Trophoblast cell (in vitro differentiated cells and primary cell): ENCODE data around the gene MDFIC2.
A peak's percentile ranks its signal among the peaks of the same experiment; 100 is the strongest.
"Not testable (repeated sequence)": the region's sequence is repeated elsewhere in the genome, so short reads cannot be mapped to it uniquely, and the experiment has no call there.

Experiments used
- DNase-seq, 2 donors: peaks; one replicate each; pipeline ENCODE4 v3.0.0-alpha.2; 2016
- H2AFZ ChIP-seq: 2 replicates; pipeline ENCODE4 v1.6.1; 2013; ENCODE audit warnings: low read length, moderate library complexity, mild to moderate bottlenecking; ENCODE audit not compliant: insufficient read depth, poor library complexity
- H2AK5ac ChIP-seq: 2 replicates; pipeline ENCODE4 v1.6.1; 2013; ENCODE audit warnings: mild to moderate bottlenecking, low read length
- H2BK120ac ChIP-seq: 2 replicates; pipeline ENCODE4 v1.6.1; 2013; ENCODE audit warnings: low read length, mild to moderate bottlenecking, moderate library complexity; ENCODE audit not compliant: insufficient read depth, poor library complexity
- H2BK12ac ChIP-seq: 2 replicates; pipeline ENCODE4 v1.6.1; 2013; ENCODE audit warnings: mild to moderate bottlenecking, low read length, moderate library complexity
- H2BK5ac ChIP-seq: 2 replicates; pipeline ENCODE4 v1.6.1; 2013; ENCODE audit warnings: low read length, low read depth, moderate library complexity, mild to moderate bottlenecking; ENCODE audit not compliant: poor library complexity
- H3K14ac ChIP-seq: 2 replicates; pipeline ENCODE4 v1.6.1; 2013; ENCODE audit warnings: mild to moderate bottlenecking, low read length
- H3K18ac ChIP-seq: 2 replicates; pipeline ENCODE4 v1.6.1; 2013; ENCODE audit warnings: mild to moderate bottlenecking, low read length
- H3K23ac ChIP-seq: 2 replicates; pipeline ENCODE4 v1.6.1; 2013; ENCODE audit warnings: low read length
- H3K27ac ChIP-seq: 2 replicates; pipeline ENCODE4 v1.5.1; 2013; ENCODE audit warnings: low read depth, mild to moderate bottlenecking, inconsistent platforms, low read length, moderate library complexity
- H3K27me3 ChIP-seq: 2 replicates; pipeline ENCODE4 v1.6.1; 2013; ENCODE audit warnings: inconsistent platforms, mild to moderate bottlenecking, low read length, moderate library complexity; ENCODE audit not compliant: insufficient read depth
- H3K36me3 ChIP-seq, 2 experiments: 1 replicate in 1 of 2; 2 replicates in 1 of 2; pipeline ENCODE4 v1.6.1; 2013; ENCODE audit warnings: low read length in 2 of 2, mild to moderate bottlenecking in 2 of 2, moderate library complexity in 1 of 2; ENCODE audit not compliant: insufficient read depth in 2 of 2, control insufficient read depth in 1 of 2
- H3K4ac ChIP-seq: 2 replicates; pipeline ENCODE4 v1.6.1; 2013; ENCODE audit warnings: low read depth, mild to moderate bottlenecking, low read length, moderate library complexity
- H3K4me1 ChIP-seq, 2 experiments: 1 replicate in 1 of 2; 2 replicates in 1 of 2; pipeline ENCODE4 v1.6.1; 2013; ENCODE audit warnings: low read length in 2 of 2, mild to moderate bottlenecking in 2 of 2, moderate library complexity in 1 of 2; ENCODE audit not compliant: insufficient read depth in 2 of 2, control insufficient read depth in 1 of 2
- H3K4me2 ChIP-seq: 2 replicates; pipeline ENCODE4 v1.6.1; 2013; ENCODE audit warnings: inconsistent platforms, mild to moderate bottlenecking, low read length, moderate library complexity
- H3K4me3 ChIP-seq: 2 replicates; pipeline ENCODE4 v1.5.1; 2013; ENCODE audit warnings: mild to moderate bottlenecking, low read depth, low read length, inconsistent platforms
- H3K79me1 ChIP-seq: one replicate; pipeline ENCODE4 v1.6.1; 2013; ENCODE audit warnings: low read length
- H3K79me2 ChIP-seq: 2 replicates; pipeline ENCODE4 v1.6.1; 2013; ENCODE audit warnings: low read length, mild to moderate bottlenecking; ENCODE audit not compliant: control insufficient read depth, insufficient read depth, poor library complexity
- H3K9ac ChIP-seq: 2 replicates; pipeline ENCODE4 v1.6.1; 2013; ENCODE audit warnings: mild to moderate bottlenecking, low read length
- H3K9me3 ChIP-seq: 2 replicates; pipeline ENCODE4 v1.6.1; 2013; ENCODE audit warnings: low read depth, mild to moderate bottlenecking, control low read depth, inconsistent platforms, low read length; ENCODE audit not compliant: insufficient read depth
- H4K12ac ChIP-seq: 2 replicates; pipeline ENCODE4 v1.6.1; 2013; ENCODE audit warnings: low read depth, mild to moderate bottlenecking, low read length, moderate library complexity
- H4K8ac ChIP-seq: 2 replicates; pipeline ENCODE4 v1.6.1; 2013; ENCODE audit warnings: low read depth, mild to moderate bottlenecking, low read length, moderate library complexity
- H4K91ac ChIP-seq: one replicate; pipeline ENCODE4 v1.6.1; 2013; ENCODE audit warnings: low read depth, mild to moderate bottlenecking, low read length, moderate library complexity
- WGBS: extraction: QIAGEN DNeasy Blood & Tissue Kit; methylation state at CpG from one replicate; pipeline ENCODE4 v1.1.7; 2013; ENCODE audit warnings: missing lambda C conversion rate; ENCODE audit not compliant: insufficient read length, insufficient coverage; ENCODE audit errors: extremely low coverage; 5-methylcytosine and 5-hydroxymethylcytosine counted together

The MDFIC2 gene

DNA sequence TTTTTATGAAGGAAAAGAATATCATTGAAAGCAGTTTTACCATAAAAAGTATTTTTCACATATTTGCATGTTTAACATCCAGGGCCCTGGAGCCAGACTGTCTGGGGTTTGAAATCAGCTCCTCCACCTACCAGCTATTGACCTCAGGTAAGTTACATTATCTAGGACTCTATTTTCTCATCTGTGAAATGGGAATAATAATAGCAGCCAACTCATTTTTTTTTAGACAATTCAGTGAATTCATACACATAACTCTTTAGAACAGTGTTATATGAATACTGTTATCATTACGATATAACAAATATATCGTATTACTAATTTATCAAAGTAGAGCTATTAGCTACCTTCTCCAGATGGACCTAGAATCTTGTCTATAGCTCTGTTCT lies 21.3 kb downstream of the MDFIC2 start:
- WGBS, result no CpG with 5 or more reads among the region's 2 CpGs
- H2BK120ac ChIP-seq, result no peak overlapping the region
- H3K27me3 ChIP-seq, result no peaks in the 10 kb centered on the region
- no peaks in the 10 kb centered on the region for H3K9me3 ChIP-seq
- H4K91ac ChIP-seq, result no peak overlapping the region
- H3K79me1 ChIP-seq, result no peaks in the 10 kb centered on the region
- H3K4me2 ChIP-seq, result no peak overlapping the region
- H3K23ac ChIP-seq, result no peak overlapping the region
- H3K18ac ChIP-seq, result no peak overlapping the region
- H3K4me3 ChIP-seq, result no peak overlapping the region
- no peak for DNase-seq
- H2AFZ ChIP-seq, result no peak overlapping the region
- H2BK12ac ChIP-seq, result no peak overlapping the region
- H3K14ac ChIP-seq, result no peak overlapping the region
- no peak overlapping the region for H4K8ac ChIP-seq
- H3K4ac ChIP-seq, result no peak overlapping the region
- no peak overlapping the region for H2BK5ac ChIP-seq
- H4K12ac ChIP-seq, result no peak overlapping the region
- H3K27ac ChIP-seq, result no peak overlapping the region
- no peaks in the 10 kb centered on the region for H3K36me3 ChIP-seq
- no peaks in the 10 kb centered on the region for H3K4me1 ChIP-seq
- H2AK5ac ChIP-seq, result no peak overlapping the region
- H3K79me2 ChIP-seq, result no peaks in the 10 kb centered on the region
- H3K9ac ChIP-seq, result no peak overlapping the region

GRCh38 chr3:70290431-70291096 lies 21.9 kb downstream of the MDFIC2 start:
- not testable (repeated sequence) for H3K79me2 ChIP-seq, H3K4ac ChIP-seq, H3K9me3 ChIP-seq, H3K4me3 ChIP-seq, H3K23ac ChIP-seq, H3K14ac ChIP-seq, H3K79me1 ChIP-seq, H3K36me3 ChIP-seq, DNase-seq, H2AFZ ChIP-seq, H4K12ac ChIP-seq, H3K4me1 ChIP-seq, H4K91ac ChIP-seq, H2BK12ac ChIP-seq, H4K8ac ChIP-seq, H3K18ac ChIP-seq, H3K4me2 ChIP-seq, H2BK120ac ChIP-seq, H2AK5ac ChIP-seq, H3K9ac ChIP-seq, H3K27ac ChIP-seq, H3K27me3 ChIP-seq, H2BK5ac ChIP-seq
- WGBS, result no CpG with 5 or more reads among the region's 32 CpGs

DNA sequence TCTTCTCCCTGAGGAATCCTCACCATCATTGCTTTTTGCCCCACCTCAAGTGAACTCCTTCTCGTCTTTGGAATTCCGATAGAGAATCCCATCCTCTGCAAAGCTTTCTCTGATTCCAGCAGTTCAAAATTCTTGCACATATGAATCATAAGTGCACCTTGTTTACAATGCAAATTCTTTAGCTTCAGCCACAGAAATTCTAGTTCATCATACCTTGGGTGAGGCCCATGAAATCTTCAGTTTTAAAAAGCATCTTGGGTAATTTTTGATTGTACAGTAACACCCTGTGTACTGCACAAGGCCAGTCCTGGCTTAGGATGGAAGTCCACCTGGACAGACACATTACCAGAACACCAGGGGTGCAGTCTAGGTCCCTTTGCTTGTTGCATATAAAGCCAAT lies 30.8 kb downstream of the MDFIC2 start:
- Histone ChIP-seq H3K79me2 (no peaks in the 10 kb centered on the region), H4K91ac (no peak overlapping the region), H3K4ac (no peak overlapping the region), H3K27me3 (no peaks in the 10 kb centered on the region), H4K8ac (no peak overlapping the region), H2BK12ac (no peak overlapping the region), H2AFZ (no peak overlapping the region), H3K18ac (no peak overlapping the region), H3K79me1 (no peaks in the 10 kb centered on the region), H3K14ac (no peak overlapping the region), H3K4me2 (no peak overlapping the region), H3K9me3 (peaks cover 2% of the 10 kb centered on the region), H3K4me3 (no peak overlapping the region), H3K27ac (no peak overlapping the region), H3K36me3 (no peaks in the 10 kb centered on the region), H3K4me1 (no peaks in the 10 kb centered on the region), H3K23ac (no peak overlapping the region), H4K12ac (no peak overlapping the region), H2BK5ac (no peak overlapping the region), H2AK5ac (no peak overlapping the region), H3K9ac (no peak overlapping the region), H2BK120ac (no peak overlapping the region)
- no CpG with 5 or more reads among the region's 2 CpGs for WGBS
- peak in 1 of 2 donors; percentile 41 for DNase-seq

DNA sequence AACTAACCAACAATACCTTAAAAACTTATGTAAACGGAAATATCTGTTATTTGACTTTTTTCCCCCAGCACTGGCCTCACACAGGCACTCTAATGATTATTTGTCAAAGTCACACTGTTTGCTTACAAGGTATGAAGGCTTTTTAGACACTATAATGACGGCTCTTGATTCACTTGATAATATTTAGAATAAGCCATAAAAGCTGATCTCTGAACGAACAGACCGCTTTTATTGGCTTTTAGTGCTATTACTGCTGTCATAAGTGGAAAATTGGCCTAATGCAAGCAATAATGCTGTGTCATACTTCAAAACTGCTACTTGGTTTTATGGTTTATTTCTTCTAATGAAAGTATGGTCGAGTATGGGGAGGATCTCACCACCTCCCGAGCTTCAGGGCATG lies 35.1 kb downstream of the MDFIC2 start:
- H3K79me2 ChIP-seq, result no peaks in the 10 kb centered on the region
- H3K9me3 ChIP-seq, result peaks cover 2% of the 10 kb centered on the region
- H3K23ac ChIP-seq, result no peak overlapping the region
- no peak overlapping the region for H4K12ac ChIP-seq
- H2BK5ac ChIP-seq, result no peak overlapping the region
- H2BK12ac ChIP-seq, result no peak overlapping the region
- no peak overlapping the region for H3K27ac ChIP-seq
- H3K4ac ChIP-seq, result no peak overlapping the region
- no peak overlapping the region for H3K4me3 ChIP-seq
- no peak overlapping the region for H3K18ac ChIP-seq
- H2AFZ ChIP-seq, result no peak overlapping the region
- H2BK120ac ChIP-seq, result no peak overlapping the region
- no peak overlapping the region for H3K14ac ChIP-seq
- no CpG with 5 or more reads among the region's 6 CpGs for WGBS
- DNase-seq, result no peak
- H3K27me3 ChIP-seq, result no peaks in the 10 kb centered on the region
- no peak overlapping the region for H3K9ac ChIP-seq
- no peak overlapping the region for H4K91ac ChIP-seq
- no peak overlapping the region for H3K4me2 ChIP-seq
- no peak overlapping the region for H2AK5ac ChIP-seq
- H4K8ac ChIP-seq, result no peak overlapping the region
- no peaks in the 10 kb centered on the region for H3K4me1 ChIP-seq
- no peaks in the 10 kb centered on the region for H3K36me3 ChIP-seq
- no peaks in the 10 kb centered on the region for H3K79me1 ChIP-seq
